Neutrophil (primary cell): ENCODE data around the gene ADGRF4.

Experiments
- H3K27ac ChIP-seq: fragments of 200-600 bp; sonication (generic); 2 replicates; pipeline ENCODE4 v1.5.1; 2016; ENCODE audit warnings: mild to moderate bottlenecking, moderate library complexity
- H3K27me3 ChIP-seq: fragments of 200-600 bp; sonication (generic); 2 replicates; pipeline ENCODE4 v1.6.0; 2016; ENCODE audit warnings: mild to moderate bottlenecking
- H3K36me3 ChIP-seq: fragments of 200-600 bp; sonication (generic); 2 replicates; pipeline ENCODE4 v1.5.1; 2017
- H3K4me1 ChIP-seq, 2 experiments: fragments of 200-600 bp in 1 of 2; sonication (generic) in 1 of 2; 1 replicate in 1 of 2; 2 replicates in 1 of 2; pipeline versions ENCODE4 v1.5.1 to v1.6.1; 2013 to 2016; ENCODE audit warnings: low read depth in 1 of 2, low read length in 1 of 2, mild to moderate bottlenecking in 1 of 2, moderate library complexity in 1 of 2; ENCODE audit not compliant: control insufficient read depth in 1 of 2, insufficient read depth in 1 of 2
- H3K4me3 ChIP-seq, 2 experiments: fragments of 200-600 bp in 1 of 2; sonication (generic) in 1 of 2; 1 replicate in 1 of 2; 2 replicates in 1 of 2; pipeline ENCODE4 v1.5.1; 2013 to 2016; ENCODE audit warnings: low read depth in 1 of 2, low read length in 1 of 2, mild to moderate bottlenecking in 1 of 2, moderate library complexity in 1 of 2
- H3K9me3 ChIP-seq: fragments of 200-600 bp; sonication (generic); 2 replicates; pipeline ENCODE4 v1.5.1; 2016
- CTCF ChIP-seq: fragments of 200-600 bp; sonication (generic); IDR thresholded peaks from 2 replicates; pipeline ENCODE4 v1.5.1; 2016; ENCODE audit warnings: antibody characterized with exemption

ADGRF4 gene

DNA sequence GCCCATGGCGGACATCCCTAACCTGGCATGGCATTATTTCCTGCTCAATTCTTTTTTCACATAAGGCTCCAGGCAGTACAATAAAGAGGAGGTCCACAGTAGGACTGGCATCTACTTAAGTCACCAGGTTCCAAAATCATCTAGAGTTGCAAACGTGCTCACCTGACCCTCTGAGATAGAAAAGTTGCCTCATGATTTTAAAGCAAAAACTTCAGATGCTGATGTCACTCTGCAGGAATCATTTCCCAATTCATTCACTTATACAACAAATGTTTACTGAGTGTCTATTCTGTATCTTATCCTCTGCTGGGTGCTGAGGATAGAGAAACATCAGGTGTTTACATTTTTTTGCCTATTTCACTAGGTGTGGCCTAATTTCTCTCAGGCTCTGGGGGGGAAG, 2.2 kb downstream of the ADGRF4 start:
- Histone ChIP-seq H3K9me3 (no peaks in the 10 kb centered on the region), H3K4me1 (no peaks in the 10 kb centered on the region), H3K4me3 (no peak overlapping the region), H3K27ac (no peak overlapping the region), H3K36me3 (no peaks in the 10 kb centered on the region), H3K27me3 (no peaks in the 10 kb centered on the region)
- TF ChIP-seq CTCF = no peak

- H3K4me3 ChIP-seq = no peak overlapping the region
- no peaks in the 10 kb centered on the region for H3K36me3 ChIP-seq
- TF ChIP-seq CTCF = no peak
- H3K9me3 ChIP-seq = no peaks in the 10 kb centered on the region
- no peak overlapping the region for H3K27ac ChIP-seq
- H3K27me3 ChIP-seq = no peaks in the 10 kb centered on the region
- no peaks in the 10 kb centered on the region for H3K4me1 ChIP-seq
These were observed 3.0 kb downstream of the ADGRF4 start for GRCh38 chr6:47701363-47701762.

- no peak overlapping the region for H3K4me3 ChIP-seq
- peaks cover 5% of the 10 kb centered on the region for H3K27me3 ChIP-seq
- H3K4me1 ChIP-seq = peaks cover 0 to 13% of the 10 kb centered on the region in 2 experiments
- TF ChIP-seq CTCF = no peak
- H3K9me3 ChIP-seq = no peaks in the 10 kb centered on the region
- H3K27ac ChIP-seq = no peak overlapping the region
- no peaks in the 10 kb centered on the region for H3K36me3 ChIP-seq
These were observed 10.8 kb downstream of the ADGRF4 start for GRCh38 chr6:47709160-47709559.

DNA sequence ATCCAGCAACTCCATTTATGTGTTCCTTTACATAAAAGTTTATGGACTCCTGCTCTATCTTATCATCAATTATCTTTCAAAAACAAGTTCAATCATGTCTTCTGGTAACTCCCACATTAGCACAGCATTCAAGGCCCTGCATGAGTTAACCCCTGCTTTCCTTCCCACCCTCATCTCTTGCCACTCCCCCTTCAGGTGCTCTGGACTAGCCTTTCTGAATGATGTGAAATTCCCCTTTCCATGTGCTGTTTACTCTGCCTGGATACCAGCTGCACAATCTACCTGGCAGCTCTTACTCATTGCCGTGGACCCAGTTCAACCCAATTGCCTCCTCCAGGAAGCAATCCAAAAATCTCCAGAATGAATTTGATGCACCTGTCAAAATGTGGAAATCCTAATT, 11.9 kb downstream of the ADGRF4 start:
- Histone ChIP-seq H3K27me3 (peaks cover 5% of the 10 kb centered on the region), H3K36me3 (no peaks in the 10 kb centered on the region), H3K4me3 (no peak overlapping the region), H3K4me1 (peaks cover 0 to 13% of the 10 kb centered on the region in 2 experiments), H3K9me3 (no peaks in the 10 kb centered on the region), H3K27ac (no peak overlapping the region)
- TF ChIP-seq CTCF = no peak

- no peak overlapping the region for H3K27ac ChIP-seq
- H3K4me1 ChIP-seq = peaks cover 0 to 11% of the 10 kb centered on the region in 2 experiments
- peaks cover 5% of the 10 kb centered on the region for H3K27me3 ChIP-seq
- no peaks in the 10 kb centered on the region for H3K36me3 ChIP-seq
- H3K4me3 ChIP-seq = no peak overlapping the region
- no peaks in the 10 kb centered on the region for H3K9me3 ChIP-seq
- TF ChIP-seq CTCF = no peak
These were observed 14.8 kb downstream of the ADGRF4 start for GRCh38 chr6:47713200-47713599.

DNA sequence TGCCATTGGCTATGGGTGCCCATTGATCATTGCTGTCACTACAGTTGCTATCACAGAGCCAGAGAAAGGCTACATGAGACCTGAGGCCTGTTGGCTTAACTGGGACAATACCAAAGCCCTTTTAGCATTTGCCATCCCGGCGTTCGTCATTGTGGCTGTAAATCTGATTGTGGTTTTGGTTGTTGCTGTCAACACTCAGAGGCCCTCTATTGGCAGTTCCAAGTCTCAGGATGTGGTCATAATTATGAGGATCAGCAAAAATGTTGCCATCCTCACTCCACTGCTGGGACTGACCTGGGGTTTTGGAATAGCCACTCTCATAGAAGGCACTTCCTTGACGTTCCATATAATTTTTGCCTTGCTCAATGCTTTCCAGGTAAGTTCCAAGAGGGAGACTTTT, 16.4 kb downstream of the ADGRF4 start:
- TF ChIP-seq CTCF = no peak
- Histone ChIP-seq H3K27ac (no peak overlapping the region), H3K36me3 (no peaks in the 10 kb centered on the region), H3K4me3 (no peak overlapping the region), H3K4me1 (no peaks in the 10 kb centered on the region), H3K27me3 (peaks cover 5% of the 10 kb centered on the region), H3K9me3 (no peaks in the 10 kb centered on the region)
